C4-2B (cell line): Measurements from ENCODE around the gene CCDC167.

ENCODE experiments used
- ZFX ChIP-seq: fragments of 450-650 bp; IDR thresholded peaks from 2 replicates; pipeline ENCODE4 v1.6.1; 2017
- TF ChIP-seq, protein P1 (sequence below): fragments of 450-650 bp; conservative IDR thresholded peaks from 2 replicates; pipeline ENCODE4 v1.5.1; 2017; ENCODE audit warnings: mild to moderate bottlenecking

DNA sequence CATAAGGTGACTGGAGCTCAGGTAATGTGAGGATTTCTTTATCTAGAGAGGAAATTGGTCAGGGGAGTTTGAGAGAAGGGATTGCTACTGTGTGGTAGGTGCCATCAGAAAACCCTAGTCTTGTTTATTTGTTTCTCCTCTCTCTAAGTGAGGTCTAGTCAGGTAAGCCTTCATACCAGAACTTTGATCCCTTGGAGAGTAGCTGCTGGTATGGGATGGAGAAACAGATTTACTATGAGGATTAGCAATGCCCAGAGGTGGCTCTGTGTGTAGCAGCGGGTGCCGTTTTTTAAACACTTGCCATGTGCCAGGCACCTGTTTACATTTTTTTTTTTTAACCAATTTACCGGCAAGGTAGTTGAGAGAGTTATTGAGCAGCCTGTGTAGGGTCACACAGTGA lies 47.2 kb downstream of the CCDC167 start:
- TF ChIP-seq, protein P1, sequence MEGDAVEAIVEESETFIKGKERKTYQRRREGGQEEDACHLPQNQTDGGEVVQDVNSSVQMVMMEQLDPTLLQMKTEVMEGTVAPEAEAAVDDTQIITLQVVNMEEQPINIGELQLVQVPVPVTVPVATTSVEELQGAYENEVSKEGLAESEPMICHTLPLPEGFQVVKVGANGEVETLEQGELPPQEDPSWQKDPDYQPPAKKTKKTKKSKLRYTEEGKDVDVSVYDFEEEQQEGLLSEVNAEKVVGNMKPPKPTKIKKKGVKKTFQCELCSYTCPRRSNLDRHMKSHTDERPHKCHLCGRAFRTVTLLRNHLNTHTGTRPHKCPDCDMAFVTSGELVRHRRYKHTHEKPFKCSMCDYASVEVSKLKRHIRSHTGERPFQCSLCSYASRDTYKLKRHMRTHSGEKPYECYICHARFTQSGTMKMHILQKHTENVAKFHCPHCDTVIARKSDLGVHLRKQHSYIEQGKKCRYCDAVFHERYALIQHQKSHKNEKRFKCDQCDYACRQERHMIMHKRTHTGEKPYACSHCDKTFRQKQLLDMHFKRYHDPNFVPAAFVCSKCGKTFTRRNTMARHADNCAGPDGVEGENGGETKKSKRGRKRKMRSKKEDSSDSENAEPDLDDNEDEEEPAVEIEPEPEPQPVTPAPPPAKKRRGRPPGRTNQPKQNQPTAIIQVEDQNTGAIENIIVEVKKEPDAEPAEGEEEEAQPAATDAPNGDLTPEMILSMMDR: no peak
- TF ChIP-seq ZFX: no peak
